ENCODE measurements around the gene TEX44.

DNA sequence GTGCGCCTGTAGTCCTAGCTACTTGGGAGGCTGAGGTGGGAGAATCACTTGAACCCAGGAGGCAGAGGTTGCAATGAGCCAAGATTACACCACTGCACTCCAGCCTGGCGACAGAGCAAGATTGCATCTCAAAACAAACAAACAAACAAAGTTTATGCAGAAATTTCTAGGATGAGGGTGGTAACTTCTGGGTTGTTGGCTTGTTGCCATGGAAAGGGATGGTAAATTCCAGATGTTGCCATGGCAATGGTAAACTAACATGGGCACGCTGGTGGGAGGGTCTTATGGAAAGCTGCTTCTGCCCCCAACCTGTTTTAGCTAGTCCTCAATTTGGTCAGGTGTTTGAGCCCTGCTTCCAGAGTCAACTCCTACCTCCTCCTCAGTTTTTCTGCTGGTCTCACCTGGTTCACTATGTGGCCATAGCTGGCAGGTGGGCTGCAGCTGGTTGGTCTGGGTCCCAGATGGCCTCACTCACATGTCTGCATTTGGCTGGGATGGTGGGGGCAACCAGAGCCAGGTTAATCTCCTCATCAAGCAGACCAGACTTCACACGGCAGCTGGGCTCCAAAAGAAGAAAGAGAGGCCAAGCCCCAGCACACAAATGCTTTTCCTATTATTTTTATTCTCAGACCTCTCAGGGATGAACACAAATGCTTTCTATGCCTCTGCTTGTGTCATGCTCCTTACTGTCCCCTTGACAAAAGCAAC lies 26.6 kb upstream of the TEX44 start:
- no peak for TF ChIP-seq RNF2 (conservative IDR thresholded peaks at IDR 0.05; ENCODE audit: low read depth)
- no peak for TF ChIP-seq TCF7L2 (IDR thresholded peaks at IDR 0.05; ENCODE audit: low read depth, low read length)
- no peak for TF ChIP-seq ZNF660 (CRISPR knock-in tag; IDR thresholded peaks at IDR 0.05; ENCODE audit: borderline replicate concordance, low read depth)
- no peak for TF ChIP-seq ZNF780A (CRISPR knock-in tag; IDR thresholded peaks at IDR 0.05)
- TF ChIP-seq, protein P1, sequence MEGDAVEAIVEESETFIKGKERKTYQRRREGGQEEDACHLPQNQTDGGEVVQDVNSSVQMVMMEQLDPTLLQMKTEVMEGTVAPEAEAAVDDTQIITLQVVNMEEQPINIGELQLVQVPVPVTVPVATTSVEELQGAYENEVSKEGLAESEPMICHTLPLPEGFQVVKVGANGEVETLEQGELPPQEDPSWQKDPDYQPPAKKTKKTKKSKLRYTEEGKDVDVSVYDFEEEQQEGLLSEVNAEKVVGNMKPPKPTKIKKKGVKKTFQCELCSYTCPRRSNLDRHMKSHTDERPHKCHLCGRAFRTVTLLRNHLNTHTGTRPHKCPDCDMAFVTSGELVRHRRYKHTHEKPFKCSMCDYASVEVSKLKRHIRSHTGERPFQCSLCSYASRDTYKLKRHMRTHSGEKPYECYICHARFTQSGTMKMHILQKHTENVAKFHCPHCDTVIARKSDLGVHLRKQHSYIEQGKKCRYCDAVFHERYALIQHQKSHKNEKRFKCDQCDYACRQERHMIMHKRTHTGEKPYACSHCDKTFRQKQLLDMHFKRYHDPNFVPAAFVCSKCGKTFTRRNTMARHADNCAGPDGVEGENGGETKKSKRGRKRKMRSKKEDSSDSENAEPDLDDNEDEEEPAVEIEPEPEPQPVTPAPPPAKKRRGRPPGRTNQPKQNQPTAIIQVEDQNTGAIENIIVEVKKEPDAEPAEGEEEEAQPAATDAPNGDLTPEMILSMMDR (CRISPR knock-in tag; IDR thresholded peaks at IDR 0.05) = no peak
- TF ChIP-seq, protein P2, sequence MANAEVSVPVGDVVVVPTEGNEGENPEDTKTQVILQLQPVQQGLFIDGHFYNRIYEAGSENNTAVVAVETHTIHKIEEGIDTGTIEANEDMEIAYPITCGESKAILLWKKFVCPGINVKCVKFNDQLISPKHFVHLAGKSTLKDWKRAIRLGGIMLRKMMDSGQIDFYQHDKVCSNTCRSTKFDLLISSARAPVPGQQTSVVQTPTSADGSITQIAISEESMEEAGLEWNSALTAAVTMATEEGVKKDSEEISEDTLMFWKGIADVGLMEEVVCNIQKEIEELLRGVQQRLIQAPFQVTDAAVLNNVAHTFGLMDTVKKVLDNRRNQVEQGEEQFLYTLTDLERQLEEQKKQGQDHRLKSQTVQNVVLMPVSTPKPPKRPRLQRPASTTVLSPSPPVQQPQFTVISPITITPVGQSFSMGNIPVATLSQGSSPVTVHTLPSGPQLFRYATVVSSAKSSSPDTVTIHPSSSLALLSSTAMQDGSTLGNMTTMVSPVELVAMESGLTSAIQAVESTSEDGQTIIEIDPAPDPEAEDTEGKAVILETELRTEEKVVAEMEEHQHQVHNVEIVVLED (CRISPR knock-in tag; IDR thresholded peaks at IDR 0.05; ENCODE audit: borderline replicate concordance) = no peak
- no peak for TF ChIP-seq ZNF496 (CRISPR knock-in tag; IDR thresholded peaks at IDR 0.05; ENCODE audit: insufficient replicate concordance)
- TF ChIP-seq, protein P3, sequence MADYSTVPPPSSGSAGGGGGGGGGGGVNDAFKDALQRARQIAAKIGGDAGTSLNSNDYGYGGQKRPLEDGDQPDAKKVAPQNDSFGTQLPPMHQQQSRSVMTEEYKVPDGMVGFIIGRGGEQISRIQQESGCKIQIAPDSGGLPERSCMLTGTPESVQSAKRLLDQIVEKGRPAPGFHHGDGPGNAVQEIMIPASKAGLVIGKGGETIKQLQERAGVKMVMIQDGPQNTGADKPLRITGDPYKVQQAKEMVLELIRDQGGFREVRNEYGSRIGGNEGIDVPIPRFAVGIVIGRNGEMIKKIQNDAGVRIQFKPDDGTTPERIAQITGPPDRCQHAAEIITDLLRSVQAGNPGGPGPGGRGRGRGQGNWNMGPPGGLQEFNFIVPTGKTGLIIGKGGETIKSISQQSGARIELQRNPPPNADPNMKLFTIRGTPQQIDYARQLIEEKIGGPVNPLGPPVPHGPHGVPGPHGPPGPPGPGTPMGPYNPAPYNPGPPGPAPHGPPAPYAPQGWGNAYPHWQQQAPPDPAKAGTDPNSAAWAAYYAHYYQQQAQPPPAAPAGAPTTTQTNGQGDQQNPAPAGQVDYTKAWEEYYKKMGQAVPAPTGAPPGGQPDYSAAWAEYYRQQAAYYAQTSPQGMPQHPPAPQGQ (CRISPR knock-in tag; IDR thresholded peaks at IDR 0.05; ENCODE audit: borderline replicate concordance) = no peak
- no peak for TF ChIP-seq CEBPG (CRISPR knock-in tag; IDR thresholded peaks at IDR 0.05)
- TF ChIP-seq ZNF256 (CRISPR knock-in tag; conservative IDR thresholded peaks at IDR 0.05) = no peak
- TF ChIP-seq, protein P4, sequence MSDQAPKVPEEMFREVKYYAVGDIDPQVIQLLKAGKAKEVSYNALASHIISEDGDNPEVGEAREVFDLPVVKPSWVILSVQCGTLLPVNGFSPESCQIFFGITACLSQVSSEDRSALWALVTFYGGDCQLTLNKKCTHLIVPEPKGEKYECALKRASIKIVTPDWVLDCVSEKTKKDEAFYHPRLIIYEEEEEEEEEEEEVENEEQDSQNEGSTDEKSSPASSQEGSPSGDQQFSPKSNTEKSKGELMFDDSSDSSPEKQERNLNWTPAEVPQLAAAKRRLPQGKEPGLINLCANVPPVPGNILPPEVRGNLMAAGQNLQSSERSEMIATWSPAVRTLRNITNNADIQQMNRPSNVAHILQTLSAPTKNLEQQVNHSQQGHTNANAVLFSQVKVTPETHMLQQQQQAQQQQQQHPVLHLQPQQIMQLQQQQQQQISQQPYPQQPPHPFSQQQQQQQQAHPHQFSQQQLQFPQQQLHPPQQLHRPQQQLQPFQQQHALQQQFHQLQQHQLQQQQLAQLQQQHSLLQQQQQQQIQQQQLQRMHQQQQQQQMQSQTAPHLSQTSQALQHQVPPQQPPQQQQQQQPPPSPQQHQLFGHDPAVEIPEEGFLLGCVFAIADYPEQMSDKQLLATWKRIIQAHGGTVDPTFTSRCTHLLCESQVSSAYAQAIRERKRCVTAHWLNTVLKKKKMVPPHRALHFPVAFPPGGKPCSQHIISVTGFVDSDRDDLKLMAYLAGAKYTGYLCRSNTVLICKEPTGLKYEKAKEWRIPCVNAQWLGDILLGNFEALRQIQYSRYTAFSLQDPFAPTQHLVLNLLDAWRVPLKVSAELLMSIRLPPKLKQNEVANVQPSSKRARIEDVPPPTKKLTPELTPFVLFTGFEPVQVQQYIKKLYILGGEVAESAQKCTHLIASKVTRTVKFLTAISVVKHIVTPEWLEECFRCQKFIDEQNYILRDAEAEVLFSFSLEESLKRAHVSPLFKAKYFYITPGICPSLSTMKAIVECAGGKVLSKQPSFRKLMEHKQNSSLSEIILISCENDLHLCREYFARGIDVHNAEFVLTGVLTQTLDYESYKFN (CRISPR knock-in tag; conservative IDR thresholded peaks at IDR 0.05) = no peak
